ENCODE results near the gene BRCA2.
A peak's percentile ranks its signal among the peaks of the same experiment; 100 is the strongest.

BRCA2 gene, protein sequence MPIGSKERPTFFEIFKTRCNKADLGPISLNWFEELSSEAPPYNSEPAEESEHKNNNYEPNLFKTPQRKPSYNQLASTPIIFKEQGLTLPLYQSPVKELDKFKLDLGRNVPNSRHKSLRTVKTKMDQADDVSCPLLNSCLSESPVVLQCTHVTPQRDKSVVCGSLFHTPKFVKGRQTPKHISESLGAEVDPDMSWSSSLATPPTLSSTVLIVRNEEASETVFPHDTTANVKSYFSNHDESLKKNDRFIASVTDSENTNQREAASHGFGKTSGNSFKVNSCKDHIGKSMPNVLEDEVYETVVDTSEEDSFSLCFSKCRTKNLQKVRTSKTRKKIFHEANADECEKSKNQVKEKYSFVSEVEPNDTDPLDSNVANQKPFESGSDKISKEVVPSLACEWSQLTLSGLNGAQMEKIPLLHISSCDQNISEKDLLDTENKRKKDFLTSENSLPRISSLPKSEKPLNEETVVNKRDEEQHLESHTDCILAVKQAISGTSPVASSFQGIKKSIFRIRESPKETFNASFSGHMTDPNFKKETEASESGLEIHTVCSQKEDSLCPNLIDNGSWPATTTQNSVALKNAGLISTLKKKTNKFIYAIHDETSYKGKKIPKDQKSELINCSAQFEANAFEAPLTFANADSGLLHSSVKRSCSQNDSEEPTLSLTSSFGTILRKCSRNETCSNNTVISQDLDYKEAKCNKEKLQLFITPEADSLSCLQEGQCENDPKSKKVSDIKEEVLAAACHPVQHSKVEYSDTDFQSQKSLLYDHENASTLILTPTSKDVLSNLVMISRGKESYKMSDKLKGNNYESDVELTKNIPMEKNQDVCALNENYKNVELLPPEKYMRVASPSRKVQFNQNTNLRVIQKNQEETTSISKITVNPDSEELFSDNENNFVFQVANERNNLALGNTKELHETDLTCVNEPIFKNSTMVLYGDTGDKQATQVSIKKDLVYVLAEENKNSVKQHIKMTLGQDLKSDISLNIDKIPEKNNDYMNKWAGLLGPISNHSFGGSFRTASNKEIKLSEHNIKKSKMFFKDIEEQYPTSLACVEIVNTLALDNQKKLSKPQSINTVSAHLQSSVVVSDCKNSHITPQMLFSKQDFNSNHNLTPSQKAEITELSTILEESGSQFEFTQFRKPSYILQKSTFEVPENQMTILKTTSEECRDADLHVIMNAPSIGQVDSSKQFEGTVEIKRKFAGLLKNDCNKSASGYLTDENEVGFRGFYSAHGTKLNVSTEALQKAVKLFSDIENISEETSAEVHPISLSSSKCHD (N-terminal part only)

DNA sequence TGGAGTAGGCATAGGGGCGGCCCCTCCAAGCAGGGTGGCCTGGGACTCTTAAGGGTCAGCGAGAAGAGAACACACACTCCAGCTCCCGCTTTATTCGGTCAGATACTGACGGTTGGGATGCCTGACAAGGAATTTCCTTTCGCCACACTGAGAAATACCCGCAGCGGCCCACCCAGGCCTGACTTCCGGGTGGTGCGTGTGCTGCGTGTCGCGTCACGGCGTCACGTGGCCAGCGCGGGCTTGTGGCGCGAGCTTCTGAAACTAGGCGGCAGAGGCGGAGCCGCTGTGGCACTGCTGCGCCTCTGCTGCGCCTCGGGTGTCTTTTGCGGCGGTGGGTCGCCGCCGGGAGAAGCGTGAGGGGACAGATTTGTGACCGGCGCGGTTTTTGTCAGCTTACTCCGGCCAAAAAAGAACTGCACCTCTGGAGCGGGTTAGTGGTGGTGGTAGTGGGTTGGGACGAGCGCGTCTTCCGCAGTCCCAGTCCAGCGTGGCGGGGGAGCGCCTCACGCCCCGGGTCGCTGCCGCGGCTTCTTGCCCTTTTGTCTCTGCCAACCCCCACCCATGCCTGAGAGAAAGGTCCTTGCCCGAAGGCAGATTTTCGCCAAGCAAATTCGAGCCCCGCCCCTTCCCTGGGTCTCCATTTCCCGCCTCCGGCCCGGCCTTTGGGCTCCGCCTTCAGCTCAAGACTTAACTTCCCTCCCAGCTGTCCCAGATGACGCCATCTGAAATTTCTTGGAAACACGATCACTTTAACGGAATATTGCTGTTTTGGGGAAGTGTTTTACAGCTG, at the start of gene BRCA2, which contains the start of gene ZAR1L:
Gene BRCA2, plus strand, starts transcription at position 271 of the 790 bp plus-strand sequence. CDS start 953 bp downstream, outside the sequence.
Gene ZAR1L, minus strand, starts transcription at position 126 of the 790 bp plus-strand sequence. CDS start 3,438 bp downstream, outside the sequence.
- peak; percentile 65 for DNase-seq

DNA sequence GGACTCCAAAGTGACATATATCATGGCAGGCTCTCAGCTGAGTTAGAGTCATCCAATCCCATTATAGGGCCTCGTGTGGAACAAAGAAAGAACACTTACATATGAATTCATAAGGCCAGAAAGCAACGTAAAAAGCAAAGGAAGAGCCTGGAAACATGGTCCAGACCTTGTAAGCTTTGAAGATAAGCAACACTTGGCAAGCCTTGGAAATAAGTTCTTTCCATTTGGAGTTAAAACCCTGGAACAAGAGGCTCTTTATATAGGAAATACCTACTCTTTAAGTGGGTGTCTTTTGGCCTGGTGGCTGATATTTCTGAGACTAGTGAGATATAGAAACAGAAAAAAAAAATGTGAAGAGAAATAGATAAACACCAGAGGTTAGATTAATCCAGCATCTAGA, 49.6 kb upstream of the BRCA2 start:
- DNase-seq = no peak

DNA sequence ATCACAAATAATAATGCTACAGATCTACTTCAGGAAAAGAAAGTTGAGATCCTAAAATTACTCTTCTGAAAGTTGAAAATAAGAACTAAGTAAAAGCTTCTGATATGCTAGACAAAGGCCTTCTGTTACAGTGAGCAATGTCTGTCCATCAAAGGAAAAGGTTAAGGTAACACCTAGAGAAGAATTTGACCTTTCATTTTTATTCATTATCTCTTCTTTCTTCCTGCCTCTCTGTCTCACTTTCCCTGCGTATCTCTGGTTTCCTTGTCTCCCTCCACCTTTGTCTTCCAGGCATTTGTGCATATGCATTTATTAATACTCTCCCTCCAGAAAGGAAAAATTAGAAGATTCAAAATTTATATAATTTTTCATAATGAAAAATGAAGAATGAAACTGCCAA, 49.2 kb upstream of the BRCA2 start:
- no peak for DNase-seq

DNA sequence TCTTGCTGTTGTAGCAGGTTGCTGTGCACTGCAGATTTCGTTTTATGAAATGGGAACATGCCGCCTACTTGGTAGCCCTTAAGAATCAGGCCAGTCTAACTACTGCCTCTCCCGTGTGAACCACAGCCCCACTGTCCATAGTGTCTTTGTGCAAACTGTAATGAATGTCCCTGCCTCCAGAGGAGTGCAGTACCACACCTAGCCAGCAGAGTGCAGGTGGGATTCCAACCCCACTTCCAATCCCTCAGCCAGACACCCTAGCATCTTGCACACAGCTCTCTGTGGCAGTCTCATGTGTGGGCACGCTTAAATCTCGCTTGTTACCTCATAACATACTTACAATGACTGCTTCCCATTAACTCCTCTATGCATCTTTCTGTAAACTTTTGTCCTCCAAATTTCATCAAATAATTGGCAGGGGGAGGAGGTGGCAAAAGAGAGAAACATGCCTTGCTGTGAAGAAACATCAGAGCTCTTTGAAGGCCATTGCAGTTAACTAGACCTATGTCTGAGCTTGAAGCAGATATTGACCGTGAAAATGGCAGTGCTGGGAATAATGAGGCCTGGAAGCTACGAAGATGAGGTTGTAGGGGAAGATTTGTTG, 47.4 kb upstream of the BRCA2 start:
- no peak for DNase-seq

DNA sequence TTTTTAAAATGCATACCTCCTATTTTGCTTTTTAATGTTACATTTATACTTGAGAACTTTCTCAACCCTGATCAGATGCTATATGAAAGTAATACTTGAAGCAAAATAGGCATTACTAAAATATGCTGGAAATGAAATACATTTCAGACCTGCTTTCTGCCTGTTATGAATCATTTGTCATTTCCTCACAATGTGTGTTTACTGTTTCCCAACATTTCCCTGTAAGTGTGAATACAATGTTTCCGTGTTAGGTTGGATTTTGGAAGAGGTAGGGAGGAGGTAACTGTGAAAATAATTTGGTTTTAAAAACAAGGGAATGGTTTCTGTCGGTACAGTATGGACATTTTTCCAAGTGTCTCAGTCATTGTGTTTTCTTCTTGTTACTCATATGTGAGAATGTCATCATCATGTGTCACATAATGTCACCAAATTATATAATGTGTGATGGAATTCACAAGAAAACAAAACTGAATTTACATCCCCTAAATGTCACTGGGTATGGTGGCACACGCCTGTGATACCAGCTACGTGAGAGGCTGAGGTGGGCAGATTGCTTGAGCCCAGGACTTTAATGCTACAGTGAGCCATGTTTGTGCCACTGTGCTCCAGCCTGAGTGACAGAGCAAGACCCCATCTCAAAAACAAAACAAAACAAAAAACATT, 43.2 kb upstream of the BRCA2 start:
- no peak for DNase-seq

DNA sequence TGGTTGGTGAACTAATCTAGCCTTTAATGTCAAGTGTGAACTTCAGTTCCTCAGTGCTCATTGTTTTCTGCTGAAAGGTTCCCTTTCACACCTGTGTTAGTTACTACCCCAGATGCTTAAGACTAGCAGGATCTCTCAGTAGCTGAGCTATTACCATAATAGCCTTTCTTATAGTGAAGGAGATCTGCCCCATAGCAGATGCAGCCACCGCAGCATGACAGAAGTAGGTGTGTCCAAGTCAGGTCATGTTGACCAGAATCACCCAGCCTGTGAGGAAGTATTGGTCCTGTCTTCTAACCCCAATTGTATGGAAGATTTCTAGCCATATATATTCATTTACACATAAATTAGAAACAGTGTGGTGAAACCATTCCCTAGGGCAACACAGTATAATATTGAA, 37.5 kb upstream of the BRCA2 start:
- no peak for DNase-seq

DNA sequence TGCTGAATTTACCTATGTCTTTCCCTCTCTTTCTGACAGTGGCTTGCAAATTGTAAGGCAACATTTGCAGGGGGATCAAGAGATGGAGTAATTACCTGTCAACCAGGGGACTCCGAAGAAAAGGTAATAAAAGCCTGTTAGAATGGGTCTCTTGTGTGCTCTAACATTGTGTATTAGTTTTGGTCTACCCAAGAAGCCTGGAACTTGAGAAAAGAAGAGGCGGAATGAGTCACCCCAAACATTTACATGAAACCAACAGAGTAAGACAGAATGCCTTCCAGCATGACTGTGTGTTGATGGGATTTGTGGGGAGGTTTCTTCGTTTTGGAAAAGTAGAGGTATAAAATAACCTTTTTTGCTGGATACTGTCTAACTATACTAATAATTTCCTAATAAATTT, 36.9 kb upstream of the BRCA2 start:
- no peak for DNase-seq

DNA sequence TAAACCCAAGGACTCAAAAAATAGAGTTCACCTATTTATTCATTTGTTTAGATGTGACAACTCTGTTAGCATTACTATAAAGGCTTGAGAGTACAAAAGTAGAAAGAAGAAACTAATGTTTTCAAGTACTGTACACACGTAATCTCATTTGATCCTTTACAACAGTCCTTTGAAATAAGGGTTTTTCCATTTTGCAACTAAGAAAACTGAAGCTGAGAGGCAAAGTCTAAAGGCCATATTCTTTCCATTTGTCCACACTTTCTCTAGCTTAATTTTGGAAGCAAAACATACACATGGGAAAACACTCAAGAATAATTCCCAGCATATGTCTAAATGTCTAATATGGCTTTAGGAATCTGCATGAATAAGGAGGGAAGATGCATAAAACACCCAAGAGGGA, 34.2 kb upstream of the BRCA2 start:
- no peak for DNase-seq

DNA sequence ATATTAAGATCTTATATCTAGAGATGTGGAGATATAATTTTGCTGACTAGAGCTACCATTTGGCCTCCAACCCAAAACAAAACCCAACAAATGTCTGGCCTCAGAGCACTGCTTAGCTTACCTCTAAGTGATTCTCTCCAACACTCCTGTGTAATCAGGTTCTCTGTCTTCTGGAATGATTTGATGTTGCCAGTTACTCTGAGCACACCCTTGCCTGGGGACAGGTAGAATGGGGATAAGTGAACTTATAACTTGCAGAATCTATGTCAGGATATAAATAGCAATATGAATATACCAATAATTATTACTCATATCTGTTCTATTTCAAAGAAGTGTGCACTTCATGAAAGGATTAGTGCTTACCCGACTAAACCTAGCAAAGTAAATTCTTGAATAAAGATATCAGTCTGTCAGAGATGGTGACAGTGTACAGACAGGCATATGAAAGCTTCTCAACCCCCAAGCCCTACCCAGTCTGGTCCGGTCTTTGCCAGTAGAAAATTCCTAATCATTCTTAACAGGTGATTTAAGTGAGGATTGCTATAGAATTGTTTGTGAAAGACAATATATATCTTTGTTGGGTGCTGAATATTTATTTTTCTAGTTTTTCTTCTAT, 33.1 kb upstream of the BRCA2 start:
- DNase-seq = no peak

DNA sequence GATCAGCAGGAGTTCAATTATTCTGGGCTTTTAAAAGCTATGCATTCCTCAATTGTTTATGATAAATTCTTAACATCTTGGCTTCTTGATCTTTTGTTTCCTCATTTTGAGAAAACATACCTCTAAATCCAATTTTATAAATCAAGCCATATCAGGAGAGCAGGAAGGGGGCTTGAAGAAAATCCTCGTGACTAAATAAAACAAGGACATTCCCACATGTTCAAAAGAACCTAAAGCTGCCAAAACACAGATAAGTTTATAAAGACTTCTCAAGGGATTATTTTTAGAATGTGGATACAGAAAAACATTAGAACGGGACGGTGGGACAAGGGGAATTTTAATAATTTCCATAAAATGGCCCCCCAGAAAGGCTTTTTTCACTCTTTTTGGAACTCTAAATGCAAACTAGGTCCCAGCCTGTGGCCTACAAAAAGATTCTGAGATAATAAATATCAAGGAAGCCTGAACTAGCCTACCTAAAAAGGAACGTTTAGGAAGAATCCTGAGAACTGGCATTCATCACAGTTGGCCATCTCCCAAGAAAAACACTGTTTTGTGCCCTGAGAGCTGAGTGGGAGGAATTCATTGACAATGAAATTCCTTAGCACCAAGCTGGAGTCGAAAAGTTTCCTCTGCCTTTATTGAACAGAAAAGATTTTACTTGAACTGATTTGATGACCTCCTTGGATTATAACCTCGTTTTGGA, 30.2 kb upstream of the BRCA2 start:
- no peak for DNase-seq

DNA sequence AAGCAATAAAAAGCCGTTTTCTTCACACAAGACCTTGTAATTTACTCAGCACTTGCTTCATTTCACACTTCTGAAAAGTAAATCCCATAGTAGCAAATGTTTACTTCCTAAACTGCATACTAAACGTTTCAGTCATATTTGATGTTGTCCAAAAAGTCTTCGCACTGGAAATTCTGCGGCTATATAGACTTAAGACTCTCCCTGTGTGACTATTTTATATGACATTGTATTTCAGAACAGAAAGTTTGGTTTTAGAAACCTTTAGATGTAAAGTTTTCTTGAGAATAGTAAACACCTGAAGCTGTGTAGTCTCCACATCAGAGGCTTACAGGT, 29.7 kb upstream of the BRCA2 start:
- no peak for DNase-seq

DNA sequence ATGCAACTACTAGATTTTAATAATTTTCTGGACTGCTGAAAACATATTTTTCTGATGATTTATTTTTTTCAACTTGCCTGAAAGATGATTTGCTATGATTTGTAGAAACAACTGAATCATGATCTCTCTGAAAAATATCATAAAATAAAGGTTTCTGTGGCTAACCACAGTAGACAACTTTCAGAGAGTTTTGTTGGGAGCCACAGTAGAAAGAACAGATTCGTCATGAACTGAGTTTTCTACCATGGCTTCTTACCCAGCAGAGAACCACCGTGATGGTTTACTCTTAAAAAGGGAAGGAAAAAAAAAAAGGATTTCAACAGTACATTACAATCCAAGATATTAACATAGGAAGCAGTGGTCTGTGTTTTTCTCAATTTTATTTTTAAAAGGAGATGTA, 18.1 kb upstream of the BRCA2 start:
- no peak for DNase-seq

DNA sequence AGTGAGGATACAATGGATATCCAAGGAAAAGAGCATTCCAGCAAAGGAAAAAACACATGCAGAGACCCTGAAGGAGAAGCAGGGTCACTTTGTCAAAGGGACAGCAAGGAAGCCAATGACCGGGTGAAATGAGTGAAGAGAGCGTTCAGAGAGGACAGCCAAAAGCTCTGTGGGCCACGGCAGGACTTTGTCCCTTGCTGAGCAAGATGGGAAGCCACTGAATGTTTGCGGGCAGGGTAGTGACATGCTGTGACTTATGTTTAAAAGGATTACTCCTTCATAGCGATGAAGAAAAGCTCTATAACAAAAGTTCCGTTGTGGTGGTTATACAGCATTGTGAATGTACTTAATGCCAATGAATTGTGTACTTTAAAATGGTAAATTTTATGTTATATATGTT, 16.6 kb upstream of the BRCA2 start:
- no peak for DNase-seq

DNA sequence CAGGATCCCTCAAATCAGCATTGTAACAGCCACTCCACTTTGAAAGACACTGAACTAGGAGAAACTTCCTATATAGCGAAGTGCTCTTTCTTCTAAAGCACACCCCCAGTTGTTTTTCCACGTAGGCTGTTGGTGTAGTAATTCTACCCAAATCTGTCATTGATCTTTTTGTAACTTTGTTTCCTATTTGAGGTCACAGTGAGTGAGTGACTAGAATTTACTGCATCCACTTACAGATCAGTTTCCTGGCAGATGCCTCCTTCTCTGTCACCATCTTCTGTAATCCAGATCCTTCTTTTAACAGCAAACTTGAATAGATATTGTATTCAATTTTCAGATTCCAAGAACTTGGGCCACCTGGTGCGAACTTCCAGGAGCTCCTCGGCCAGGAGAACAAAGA, 15.4 kb upstream of the BRCA2 start:
- DNase-seq = no peak

DNA sequence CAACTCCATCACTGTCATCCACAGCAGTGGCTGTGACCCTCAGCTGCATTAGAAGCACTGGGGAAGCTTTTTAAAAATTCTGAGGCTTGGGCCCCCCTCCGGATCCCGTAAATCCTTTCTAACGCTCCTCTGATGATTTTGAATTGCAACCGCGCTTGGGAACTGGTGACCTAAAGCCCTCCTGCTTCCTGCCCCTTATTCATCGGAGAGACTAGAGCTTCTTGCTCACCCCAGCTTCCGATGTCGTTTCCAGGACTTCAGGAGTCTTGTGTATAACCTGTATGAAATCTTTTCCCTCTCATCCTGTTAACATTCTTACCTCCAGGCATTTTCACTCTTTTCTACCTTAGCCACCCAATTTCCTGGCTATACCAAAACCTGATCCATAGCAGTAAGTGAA, 14.9 kb upstream of the BRCA2 start:
- DNase-seq = no peak

DNA sequence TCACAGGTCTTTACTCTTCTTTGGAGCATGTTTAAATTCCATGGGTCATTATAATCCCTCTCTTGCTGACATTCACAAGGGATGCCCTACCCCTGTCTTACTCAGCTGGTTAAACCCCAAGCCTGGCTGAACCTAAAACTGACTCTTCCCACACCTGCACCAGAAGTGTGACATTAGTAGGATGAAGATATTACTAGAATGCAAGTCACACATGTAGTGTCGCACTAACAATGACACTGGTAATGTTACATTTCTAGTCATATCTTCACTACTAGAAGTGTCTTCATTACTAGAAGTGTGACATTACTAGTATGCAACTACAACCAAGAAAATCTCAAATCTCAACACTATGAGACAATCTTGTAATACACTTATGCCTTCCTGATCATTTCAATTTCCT, 14.4 kb upstream of the BRCA2 start:
- DNase-seq = no peak

DNA sequence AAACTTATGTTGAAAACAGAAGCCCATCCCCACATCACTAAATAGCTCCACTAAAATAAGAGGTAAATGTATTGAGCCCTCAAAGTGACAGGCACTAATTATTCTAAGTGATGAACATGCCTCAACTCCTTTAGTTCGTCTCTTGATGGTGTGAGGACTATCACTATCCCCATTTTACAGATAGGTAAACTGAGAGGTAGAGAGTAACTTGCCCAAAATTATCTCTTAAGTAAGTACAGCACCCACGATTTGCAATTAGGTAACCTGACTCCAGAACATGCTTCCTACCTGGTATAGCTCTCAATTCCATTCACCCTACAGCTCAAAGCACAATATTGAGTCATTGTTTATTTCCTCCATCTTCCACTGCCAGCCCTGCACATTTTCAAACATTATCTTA, 12.8 kb upstream of the BRCA2 start:
- DNase-seq = no peak

DNA sequence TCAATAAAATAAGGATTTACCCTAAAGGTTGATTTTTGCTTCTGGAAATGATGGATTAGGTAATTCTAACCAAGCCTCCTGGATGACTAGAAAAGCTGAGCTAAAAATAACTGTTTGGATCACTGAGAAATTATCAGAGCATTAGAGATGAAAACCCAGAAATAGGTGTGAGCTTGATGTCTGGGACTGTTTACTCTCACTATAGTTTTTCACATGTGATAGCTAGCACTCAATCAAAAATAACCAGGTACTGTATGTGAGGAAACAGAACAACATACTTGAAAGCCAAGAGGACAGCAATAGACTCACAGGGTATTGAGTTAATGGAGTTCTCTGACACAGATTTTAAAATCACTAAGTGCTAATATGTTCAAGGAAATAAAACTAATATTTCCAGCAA, 9.7 kb upstream of the BRCA2 start:
- no peak for DNase-seq

DNA sequence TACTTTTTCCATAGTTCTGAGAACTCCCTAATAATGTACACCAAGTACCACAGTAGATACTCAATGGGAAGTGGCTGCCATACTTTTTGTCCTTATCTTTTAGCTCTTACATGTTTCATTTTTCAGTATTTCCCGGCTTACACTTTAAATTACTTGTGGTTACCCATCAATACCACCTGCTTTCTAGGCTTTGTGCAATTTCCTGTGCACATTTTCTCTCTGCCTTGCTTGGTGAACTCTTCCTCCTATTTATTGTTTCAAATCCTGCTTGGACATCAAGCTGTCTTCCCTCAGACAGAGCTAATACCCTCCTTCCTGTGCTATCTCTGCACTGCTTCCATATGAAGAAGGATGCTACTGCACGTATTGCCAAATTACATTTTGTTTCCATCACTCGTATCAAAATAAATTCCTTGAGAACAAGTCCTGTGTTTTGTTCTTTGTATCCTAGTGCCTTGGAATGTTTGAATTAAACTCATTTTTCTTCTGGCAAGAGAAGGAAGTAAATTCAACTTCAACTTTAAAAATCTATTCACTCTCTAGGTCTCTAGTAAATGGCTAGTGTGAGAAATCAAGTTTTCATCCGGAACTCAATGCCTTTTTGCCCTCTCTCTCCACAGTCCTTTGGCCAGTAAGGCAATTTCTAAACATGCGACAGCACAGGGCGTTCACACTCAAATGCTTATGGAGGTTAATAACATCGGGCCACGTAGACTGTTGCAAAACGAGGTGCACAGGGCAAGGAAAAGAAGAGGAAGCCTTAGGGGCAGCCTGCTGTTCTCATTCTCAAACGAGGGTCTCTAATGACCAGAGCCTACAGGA, 5.8 kb upstream of the BRCA2 start:
- DNase-seq = no peak

Data from NCI-H2171 (cell line).